Stomach (tissue), 9 donors: ENCODE measurements around the gene MALSU1. TPM values are rescaled to one million over a fixed set of nuclear protein-coding genes. Genes with fewer than 3 reads are reported as not detected.
A peak's percentile ranks its signal among the peaks of the same experiment; 100 is the strongest.

Source experiments
- DNase-seq, 2 donors: peaks; one replicate each; pipeline versions ENCODE4 v3.0.0 to v3.0.0-alpha.2; 2013 to 2019
- H3K27ac ChIP-seq, 5 donors: fragments of 200-600 bp in 4 of 5; sonication (generic) in 4 of 5; one replicate each; pipeline ENCODE4 v1.5.1; 2013 to 2019; ENCODE audit warnings: mild to moderate bottlenecking in 1 of 5, moderate library complexity in 1 of 5
- H3K27me3 ChIP-seq, 3 donors: fragments of 200-600 bp; sonication (generic); one replicate each; pipeline ENCODE4 v1.5.1; 2017 to 2019; ENCODE audit warnings: mixed run types in 1 of 3
- H3K36me3 ChIP-seq, 4 donors: fragments of 200-600 bp; sonication (generic); 1 replicate in 3 of 4; 2 replicates in 1 of 4; pipeline ENCODE4 v1.5.1; 2016 to 2019
- H3K4me1 ChIP-seq, 4 donors: fragments of 200-600 bp; sonication (generic); one replicate each; pipeline ENCODE4 v1.5.1; 2016 to 2019
- H3K4me3 ChIP-seq, 4 donors: fragments of 200-600 bp; sonication (generic) in 3 of 4; one replicate each; pipeline ENCODE4 v1.5.1; 2016 to 2019; ENCODE audit warnings: mild to moderate bottlenecking in 1 of 4
- H3K9me3 ChIP-seq, 4 donors: fragments of 200-600 bp; sonication (generic); one replicate each; pipeline ENCODE4 v1.5.1; 2016 to 2019
- EP300 ChIP-seq: sonication (generic); formaldehyde crosslinking; IDR thresholded peaks from one replicate; pipeline ENCODE4 v1.6.1; 2017; ENCODE audit warnings: antibody characterized with exemption
- POLR2A ChIP-seq, 4 donors: fragments of 450-650 bp; IDR thresholded peaks; one replicate each; pipeline ENCODE4 v1.6.1; 2016; ENCODE audit warnings: antibody characterized with exemption in 4 of 4, control low read depth in 2 of 4, mild to moderate bottlenecking in 1 of 4, moderate library complexity in 1 of 4
- POLR2AphosphoS5 ChIP-seq, 3 donors: sonication (generic); formaldehyde crosslinking; IDR thresholded peaks; one replicate each; pipeline ENCODE4 v1.6.1; 2016; ENCODE audit warnings: antibody characterized with exemption in 3 of 3
- WGBS, 5 donors: extraction: QIAGEN DNeasy Blood & Tissue Kit in 3 of 5; methylation state at CpG; one replicate each; pipeline versions ENCODE4 v1.1.5 to v1.1.7; 2013 to 2018; 5-methylcytosine and 5-hydroxymethylcytosine counted together
- intact Hi-C: fragments of 100-400 bp; cut with DNase I; formaldehyde crosslinking; loops from one replicate; pipeline ENCODE4 v1.15.1; 2023; ENCODE audit warnings: low total_unique reads
- polyA plus RNA-seq, 3 donors: library from polyadenylated mRNA; stranded (reverse); fragments of 200-250 nt; gene quantifications; one replicate each; pipeline ENCODE4 v1.2.3, GENCODE V29; 2013
- total RNA-seq, 5 donors: library from RNA; depleted of rRNA; stranded (reverse); fragments of >200 nt; gene quantifications; one replicate each; pipeline versions ENCODE4 v1.1.0 to v1.2.3, GENCODE V29; 2014 to 2016
- TF ChIP-seq, protein P1 (sequence below), 7 experiments: fragments of 450-650 bp in 4 of 7; fragments of 200-600 bp in 3 of 7; sonication (generic) in 3 of 7; IDR thresholded peaks; one replicate each; pipeline ENCODE4 v1.5.1; 2016 to 2019; ENCODE audit warnings: antibody characterized with exemption in 7 of 7, control low read depth in 2 of 7, mild to moderate bottlenecking in 1 of 7
- donor health status: healthy with polysubstance abuse.
- donor health status: Bipolar disorder and iron deficiency.
- donor health status: healthy.

MALSU1 gene
- total and polyA plus RNA-seq, 8 donors = 2.9 to 79.9 (median 49.1) TPM

GRCh38 chr7:23336086-23336485 lies 36.9 kb downstream of the MALSU1 start:
- peak overlapping the region in 1 of 5 donors; percentile 45 for H3K27ac ChIP-seq
- H3K4me1 ChIP-seq = peaks cover 23 to 43% (median 34%) of the 10 kb centered on the region in 4 donors
- 65 to 83% (median 70%) methylated on average over 3 of the region's 3 CpGs for WGBS, 5 donors
- intact Hi-C loops = no loop called here
- TF ChIP-seq EP300 (no peak), POLR2A (IDR thresholded peaks at IDR 0.05) (no peak), POLR2AphosphoS5 (IDR thresholded peaks at IDR 0.05) (no peak)
- TF ChIP-seq, protein P1, sequence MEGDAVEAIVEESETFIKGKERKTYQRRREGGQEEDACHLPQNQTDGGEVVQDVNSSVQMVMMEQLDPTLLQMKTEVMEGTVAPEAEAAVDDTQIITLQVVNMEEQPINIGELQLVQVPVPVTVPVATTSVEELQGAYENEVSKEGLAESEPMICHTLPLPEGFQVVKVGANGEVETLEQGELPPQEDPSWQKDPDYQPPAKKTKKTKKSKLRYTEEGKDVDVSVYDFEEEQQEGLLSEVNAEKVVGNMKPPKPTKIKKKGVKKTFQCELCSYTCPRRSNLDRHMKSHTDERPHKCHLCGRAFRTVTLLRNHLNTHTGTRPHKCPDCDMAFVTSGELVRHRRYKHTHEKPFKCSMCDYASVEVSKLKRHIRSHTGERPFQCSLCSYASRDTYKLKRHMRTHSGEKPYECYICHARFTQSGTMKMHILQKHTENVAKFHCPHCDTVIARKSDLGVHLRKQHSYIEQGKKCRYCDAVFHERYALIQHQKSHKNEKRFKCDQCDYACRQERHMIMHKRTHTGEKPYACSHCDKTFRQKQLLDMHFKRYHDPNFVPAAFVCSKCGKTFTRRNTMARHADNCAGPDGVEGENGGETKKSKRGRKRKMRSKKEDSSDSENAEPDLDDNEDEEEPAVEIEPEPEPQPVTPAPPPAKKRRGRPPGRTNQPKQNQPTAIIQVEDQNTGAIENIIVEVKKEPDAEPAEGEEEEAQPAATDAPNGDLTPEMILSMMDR (IDR thresholded peaks at IDR 0.05) = no peak
- H3K36me3 ChIP-seq = no peaks in the 10 kb centered on the region
- peaks cover 0 to 48% (median 14%) of the 10 kb centered on the region in 3 donors for H3K27me3 ChIP-seq
- peaks cover 0 to 8% (median 2%) of the 10 kb centered on the region in 4 donors for H3K9me3 ChIP-seq
- DNase-seq = no peak
- no peak overlapping the region for H3K4me3 ChIP-seq

- intact Hi-C loops = no loop called here
- WGBS, 5 donors = 78 to 85% (median 82%) methylated on average over 6 of the region's 6 CpGs
- peaks cover 0 to 48% (median 14%) of the 10 kb centered on the region in 3 donors for H3K27me3 ChIP-seq
- H3K4me1 ChIP-seq = peaks cover 23 to 43% (median 34%) of the 10 kb centered on the region in 4 donors
- no peak for DNase-seq
- H3K27ac ChIP-seq = no peak overlapping the region
- TF ChIP-seq POLR2AphosphoS5 (IDR thresholded peaks at IDR 0.05) (no peak), EP300 (no peak), POLR2A (IDR thresholded peaks at IDR 0.05) (no peak)
- TF ChIP-seq, protein P1 (IDR thresholded peaks at IDR 0.05) = no peak
- H3K9me3 ChIP-seq = peaks cover 0 to 8% (median 2%) of the 10 kb centered on the region in 4 donors
- no peak overlapping the region for H3K4me3 ChIP-seq
- H3K36me3 ChIP-seq = no peaks in the 10 kb centered on the region
Measured at GRCh38 chr7:23336799-23337283, 37.7 kb downstream of the MALSU1 start.

GRCh38 chr7:23337374-23337773 lies 38.2 kb downstream of the MALSU1 start:
- H3K27ac ChIP-seq = no peak overlapping the region
- peaks cover 0 to 48% (median 14%) of the 10 kb centered on the region in 3 donors for H3K27me3 ChIP-seq
- H3K9me3 ChIP-seq = peaks cover 0 to 8% (median 2%) of the 10 kb centered on the region in 4 donors
- no peak overlapping the region for H3K4me3 ChIP-seq
- TF ChIP-seq EP300 (no peak), POLR2A (IDR thresholded peaks at IDR 0.05) (no peak)
- TF ChIP-seq, protein P1 (IDR thresholded peaks at IDR 0.05) = no peak
- H3K4me1 ChIP-seq = peaks cover 23 to 40% (median 31%) of the 10 kb centered on the region in 4 donors
- DNase-seq = no peak
- intact Hi-C loops = no loop called here
- no peaks in the 10 kb centered on the region for H3K36me3 ChIP-seq

DNA sequence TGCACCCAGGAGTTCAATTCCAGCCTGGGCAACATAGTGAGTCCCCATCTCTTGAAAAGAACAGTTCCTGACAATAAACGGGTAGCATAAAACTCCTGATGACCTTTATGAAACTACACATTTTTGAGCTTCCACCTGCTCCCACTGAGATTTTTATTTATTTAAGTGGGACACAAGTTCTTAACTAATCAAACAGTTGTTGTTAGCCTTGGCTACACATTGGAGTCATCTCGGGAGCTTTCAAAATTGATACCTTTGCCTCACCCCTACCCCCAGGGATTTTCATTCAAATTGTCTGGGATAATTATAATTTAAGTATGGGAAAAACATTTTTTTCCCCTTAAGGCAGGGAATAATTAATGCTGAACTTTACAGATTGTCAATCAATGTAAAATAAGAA lies 39.3 kb downstream of the MALSU1 start:
- Histone ChIP-seq H3K27ac (no peak overlapping the region), H3K36me3 (no peaks in the 10 kb centered on the region), H3K9me3 (peaks cover 0 to 8% (median 2%) of the 10 kb centered on the region in 4 donors), H3K4me3 (no peak overlapping the region), H3K27me3 (peaks cover 0 to 54% (median 14%) of the 10 kb centered on the region in 3 donors), H3K4me1 (peaks cover 19 to 29% (median 24%) of the 10 kb centered on the region in 4 donors)
- intact Hi-C loops = no loop called here
- whole genome bisulfite sequencing, 5 donors = 74 to 84% (median 77%) methylated on average over 2 of the region's 2 CpGs
- TF ChIP-seq EP300 (no peak), POLR2AphosphoS5 (IDR thresholded peaks at IDR 0.05) (no peak), POLR2A (IDR thresholded peaks at IDR 0.05) (no peak)
- TF ChIP-seq, protein P1 (IDR thresholded peaks at IDR 0.05) = no peak
- DNase-seq = no peak
